HCEC 1CT (cell line): ENCODE measurements around the gene CCL26.
"Not testable (repeated sequence)": the region's sequence is repeated elsewhere in the genome, so short reads cannot be mapped to it uniquely, and the experiment has no call there.

Experiments used
- DNase-seq: peaks from one replicate; pipeline ENCODE4 v3.0.0-alpha.2; 2017

CCL26 gene

GRCh38 chr7:75772081-75773077 is at the start of gene CCL26:
Gene CCL26, minus strand, starts transcription at chr7:75772211. Its CDS starts 35 bp downstream, at chr7:75772176.
- DNase-seq = peak; percentile 88

- DNase-seq = no peak
Observed at GRCh38 chr7:75820688-75821087, 48.7 kb upstream of the CCL26 start.

GRCh38 chr7:75819711-75820110 is 47.7 kb upstream of the CCL26 start:
- no peak for DNase-seq

- DNase-seq = no peak
Observed at GRCh38 chr7:75818472-75818871, 46.5 kb upstream of the CCL26 start.

DNA sequence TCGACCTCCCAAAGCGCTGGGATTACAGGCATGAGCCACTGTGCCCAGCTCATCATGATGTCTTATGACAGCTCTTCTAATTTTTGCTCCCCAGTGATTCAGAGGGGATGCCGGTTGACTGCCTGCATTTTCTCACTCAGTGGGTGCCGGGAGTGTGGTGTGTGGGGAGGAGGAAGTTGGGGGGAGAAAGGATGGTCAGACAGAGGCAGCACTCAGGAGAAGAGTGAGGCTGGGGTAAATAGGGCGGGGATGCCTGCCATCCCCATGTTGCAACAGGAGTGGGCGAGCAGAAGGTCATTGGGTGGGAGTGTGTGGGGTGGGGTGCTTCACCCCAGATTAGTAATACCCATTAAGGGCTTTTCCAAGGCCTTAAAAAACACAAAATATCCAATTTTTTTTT is 45.1 kb upstream of the CCL26 start:
- no peak for DNase-seq

GRCh38 chr7:75815418-75816064 is 43.5 kb upstream of the CCL26 start:
- DNase-seq = no peak

DNA sequence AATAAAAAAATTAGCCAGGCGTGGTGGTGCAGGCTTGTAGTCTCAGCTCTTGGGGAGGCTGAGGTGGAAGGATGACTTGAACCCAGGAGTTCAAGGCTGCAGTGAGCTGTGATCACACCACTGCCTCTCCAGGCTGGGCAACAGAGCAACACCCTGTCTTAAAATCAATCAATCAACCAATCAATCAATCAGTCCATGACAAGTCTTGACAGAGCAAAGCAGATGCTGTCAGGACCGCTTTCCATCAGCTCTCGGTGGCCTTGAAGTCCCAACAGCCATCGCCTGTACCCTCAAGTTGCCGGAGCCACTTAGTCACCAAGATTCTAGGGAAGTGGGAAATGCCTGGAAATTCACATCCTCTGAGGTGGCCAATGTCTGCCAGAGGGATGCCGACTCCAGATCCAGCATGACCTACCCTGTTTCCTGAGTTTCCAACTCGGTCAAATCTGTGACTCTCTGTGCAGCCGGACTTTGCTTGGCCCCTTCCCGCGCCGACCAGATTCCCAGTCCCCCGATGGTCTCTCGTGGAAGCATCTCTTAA is 42.5 kb upstream of the CCL26 start:
- peak; percentile 13 for DNase-seq

DNA sequence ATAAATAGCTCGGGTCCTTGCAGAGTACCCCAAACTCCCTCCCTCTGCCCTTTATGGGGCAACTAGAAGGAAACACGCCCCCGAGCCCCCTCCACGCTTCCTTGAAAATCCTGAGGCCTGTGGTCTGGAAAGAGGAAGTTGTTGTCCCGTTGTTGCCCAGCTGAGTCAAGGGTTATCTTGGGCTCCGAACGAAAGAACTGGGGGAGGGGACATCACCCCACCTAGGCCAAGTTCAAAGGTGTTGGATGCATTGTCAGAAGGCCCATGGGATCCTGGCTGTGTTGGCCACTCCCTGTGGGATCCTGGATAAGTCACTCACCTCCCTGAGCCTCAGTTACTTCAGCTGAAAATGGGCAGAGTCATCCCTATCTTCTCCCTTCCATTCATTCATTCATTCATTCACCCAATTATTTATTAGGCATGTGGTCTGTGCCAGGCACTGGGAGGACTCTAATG is 41.8 kb upstream of the CCL26 start, which contains the start of gene CCL24:
Gene CCL24, minus strand, starts transcription at position 26 of the 456 bp plus-strand sequence. CDS start 91 bp downstream, outside the sequence.
- no peak for DNase-seq

DNA sequence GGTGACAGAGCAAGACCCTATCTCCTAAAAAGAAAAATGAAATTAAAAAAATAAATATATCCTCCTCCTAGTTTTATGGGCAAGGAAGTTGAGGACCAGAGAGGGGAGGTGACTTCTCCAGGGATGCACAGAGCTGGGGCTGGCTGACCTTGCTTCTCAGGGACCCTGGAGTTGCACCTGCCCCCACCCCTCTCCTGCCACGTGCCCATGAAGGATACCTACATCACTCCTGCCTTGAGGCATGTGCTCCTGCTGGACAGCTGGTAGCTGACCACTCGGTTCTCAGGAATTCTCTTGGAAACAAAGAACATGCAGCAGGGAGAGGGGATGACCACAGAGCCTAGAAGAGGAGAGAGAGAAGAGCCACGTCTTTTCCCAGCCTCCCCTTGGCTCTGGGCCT is 41.1 kb upstream of the CCL26 start:
- DNase-seq = peak; percentile 8

DNA sequence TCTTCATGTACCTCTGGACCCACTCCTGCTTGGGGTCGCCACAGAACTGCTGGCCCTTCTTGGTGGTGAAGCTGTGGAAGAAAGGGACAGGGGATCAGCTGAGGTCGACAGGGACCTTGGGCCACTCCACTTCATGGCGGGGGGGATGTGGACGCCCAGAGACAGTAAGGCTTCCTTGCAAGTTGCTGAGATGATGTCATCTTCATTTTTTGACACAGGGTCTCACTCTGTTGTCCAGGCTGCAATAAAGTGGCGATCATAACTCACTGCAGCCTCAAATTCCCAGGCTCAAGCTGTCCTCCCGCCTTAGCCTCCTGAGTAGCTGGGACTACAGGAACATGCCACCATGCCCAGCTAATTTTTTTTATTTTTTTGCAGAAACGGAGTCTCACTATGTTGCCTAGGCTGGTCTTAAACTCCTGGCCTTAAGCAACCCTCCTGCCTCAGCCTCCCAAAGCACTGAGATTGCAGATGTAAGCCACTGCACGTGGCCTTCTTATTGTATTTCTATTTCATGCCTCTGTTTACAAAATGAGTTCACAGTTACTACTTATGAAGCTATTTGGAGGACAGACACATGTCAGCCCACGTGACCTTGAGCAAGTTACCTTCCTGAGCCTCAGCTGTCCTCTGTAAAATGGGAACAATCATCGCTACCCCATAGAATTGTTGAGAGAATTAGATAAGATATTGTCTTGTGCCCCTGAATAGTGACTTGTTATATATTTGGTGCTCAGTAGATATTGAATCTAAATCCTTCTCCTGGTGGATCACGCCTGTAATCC is 40.1 kb upstream of the CCL26 start:
- no peak for DNase-seq

GRCh38 chr7:75809396-75809795 is 37.4 kb upstream of the CCL26 start:
- DNase-seq = no peak

DNA sequence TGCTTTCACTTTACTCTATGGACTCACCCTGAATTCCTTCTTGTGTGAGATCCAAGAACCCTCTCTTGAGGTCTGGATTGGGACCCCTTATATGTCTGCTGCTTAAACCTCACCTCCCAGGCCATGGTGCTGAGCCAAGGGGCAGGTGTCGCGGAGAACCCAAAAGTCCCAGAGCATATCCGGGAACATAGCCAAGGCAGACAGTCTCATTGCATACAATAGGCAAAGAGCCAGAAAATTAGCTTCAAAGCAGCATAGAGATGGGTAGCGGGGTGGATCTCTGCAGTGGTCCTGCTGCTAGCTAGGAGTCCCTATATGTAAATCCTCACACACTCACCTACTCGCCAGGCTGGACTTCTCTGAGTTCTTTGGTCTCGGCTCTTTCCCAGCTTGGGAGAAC is 36.1 kb upstream of the CCL26 start:
- DNase-seq = no peak

GRCh38 chr7:75807452-75807851 is 35.4 kb upstream of the CCL26 start:
- DNase-seq = no peak

- DNase-seq = no peak
Observed at GRCh38 chr7:75806560-75807307, 34.7 kb upstream of the CCL26 start.

DNA sequence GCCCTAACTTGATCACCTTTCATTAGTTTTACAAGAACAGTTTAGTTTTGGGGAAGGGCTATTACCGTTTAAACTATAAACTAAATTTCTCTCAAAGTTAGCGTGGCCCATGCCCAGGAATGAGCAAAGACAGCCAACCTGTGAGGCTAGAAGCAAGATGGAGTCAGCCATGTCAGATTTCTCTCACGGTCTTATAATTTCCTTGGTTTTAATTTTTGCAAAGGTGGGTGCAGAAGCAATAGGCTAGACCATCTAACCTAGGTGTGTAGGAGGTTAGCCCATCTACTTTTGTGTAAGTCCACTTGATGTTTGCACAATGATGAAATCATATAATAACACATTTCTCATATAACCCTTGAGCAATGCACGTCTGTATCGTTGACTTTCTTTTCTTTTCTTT is 32.7 kb upstream of the CCL26 start:
- DNase-seq = no peak

DNA sequence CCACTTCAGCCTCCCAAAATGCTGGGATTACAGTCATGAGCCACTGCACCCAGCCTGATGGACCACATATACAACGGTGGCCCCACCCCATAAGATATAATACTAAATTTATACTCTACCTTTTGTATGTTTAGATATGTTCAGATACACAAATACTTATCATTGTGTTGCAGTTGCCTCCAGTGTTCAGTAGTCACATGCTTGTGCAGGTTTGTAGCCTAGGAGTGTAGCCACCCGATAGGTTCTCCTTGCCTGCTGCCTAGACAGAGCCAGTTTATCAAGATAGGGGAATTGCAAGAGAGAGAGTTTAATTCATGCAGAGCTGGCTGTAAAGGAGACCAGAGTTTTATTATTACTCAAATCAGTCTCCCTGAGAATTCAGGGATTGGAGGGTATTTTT is 32.0 kb upstream of the CCL26 start:
- DNase-seq = no peak

GRCh38 chr7:75802552-75802821 is 30.5 kb upstream of the CCL26 start:
- DNase-seq = no peak

GRCh38 chr7:75798770-75799169 is 26.8 kb upstream of the CCL26 start:
- DNase-seq = no peak

DNA sequence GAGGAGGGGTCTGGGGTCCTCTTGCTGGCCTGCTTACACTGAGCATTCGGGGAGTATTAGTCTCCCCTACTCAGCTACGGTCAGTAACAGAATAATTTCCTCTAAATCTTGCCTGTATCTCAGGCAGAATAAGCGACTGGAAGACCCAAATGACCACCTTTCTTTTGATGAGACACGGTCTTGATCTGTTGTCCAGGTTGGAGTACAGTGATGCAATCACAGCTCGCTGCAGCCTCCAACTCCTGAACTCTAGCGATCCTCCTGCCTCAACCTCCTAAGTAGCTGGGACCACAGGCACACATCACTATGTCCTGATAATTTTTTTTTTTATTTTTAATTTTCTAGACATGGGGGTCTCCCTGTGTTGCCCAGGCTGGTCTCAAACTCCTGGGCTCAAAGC is 24.4 kb upstream of the CCL26 start:
- DNase-seq = no peak

DNA sequence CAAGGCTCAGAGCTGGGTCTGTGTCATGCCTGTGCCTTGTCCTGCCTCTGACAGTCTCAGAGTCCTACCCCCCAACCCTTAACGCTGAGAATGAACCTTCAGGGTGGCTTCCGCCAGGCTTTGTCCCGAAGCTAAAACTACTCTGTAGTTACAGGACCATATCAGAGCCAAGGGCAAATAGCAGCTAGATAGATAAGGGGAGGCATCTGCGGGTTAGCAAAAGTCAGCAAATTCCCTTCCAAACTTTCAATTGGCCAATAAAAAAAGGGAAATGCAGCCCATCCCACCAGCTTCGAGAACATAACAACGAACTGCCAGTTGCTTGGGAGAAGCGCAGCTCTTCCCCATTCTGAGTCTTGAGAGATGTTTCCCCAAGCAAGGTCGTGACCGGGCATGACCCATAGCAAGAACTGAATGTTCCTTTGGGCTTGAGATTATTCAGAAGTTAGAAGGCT is 23.8 kb upstream of the CCL26 start:
- no peak for DNase-seq

- no peak for DNase-seq
Observed at GRCh38 chr7:75793676-75794075, 21.7 kb upstream of the CCL26 start.

DNA sequence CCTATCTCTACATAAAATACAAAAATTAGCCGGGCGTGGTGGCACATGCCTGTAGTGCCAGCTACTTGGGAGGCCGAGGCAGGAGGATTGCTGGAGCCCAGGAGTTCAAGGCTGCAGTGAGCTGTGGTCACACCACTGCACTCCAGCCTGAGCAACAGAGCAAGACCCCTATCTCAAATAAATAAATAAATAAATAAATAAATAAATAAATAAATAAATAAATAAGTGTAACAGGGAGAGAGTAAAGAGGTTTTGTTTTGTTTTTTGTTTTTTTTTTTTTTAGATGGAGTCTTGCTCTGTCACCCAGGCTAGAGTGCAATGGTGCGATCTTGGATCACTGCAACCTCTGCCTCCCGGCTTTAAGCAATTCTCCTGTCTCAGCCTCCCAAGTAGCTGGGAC is 20.6 kb upstream of the CCL26 start:
- DNase-seq = not testable (repeated sequence)
